Loucy (cell line): Measurements from ENCODE around the gene MYH6.

Experiments used
- EZH2phosphoT487 ChIP-seq: fragments of 200-600 bp; IDR thresholded peaks from 2 replicates; pipeline ENCODE4 v1.6.1; 2018; ENCODE audit warnings: antibody characterized with exemption, mild to moderate bottlenecking, moderate library complexity, borderline replicate concordance
- TF ChIP-seq, protein P1 (sequence below): fragments of 200-600 bp; sonication (generic); conservative IDR thresholded peaks from 2 replicates; pipeline ENCODE4 v1.5.1; 2014; ENCODE audit warnings: mild to moderate bottlenecking, antibody characterized with exemption, low read length

DNA sequence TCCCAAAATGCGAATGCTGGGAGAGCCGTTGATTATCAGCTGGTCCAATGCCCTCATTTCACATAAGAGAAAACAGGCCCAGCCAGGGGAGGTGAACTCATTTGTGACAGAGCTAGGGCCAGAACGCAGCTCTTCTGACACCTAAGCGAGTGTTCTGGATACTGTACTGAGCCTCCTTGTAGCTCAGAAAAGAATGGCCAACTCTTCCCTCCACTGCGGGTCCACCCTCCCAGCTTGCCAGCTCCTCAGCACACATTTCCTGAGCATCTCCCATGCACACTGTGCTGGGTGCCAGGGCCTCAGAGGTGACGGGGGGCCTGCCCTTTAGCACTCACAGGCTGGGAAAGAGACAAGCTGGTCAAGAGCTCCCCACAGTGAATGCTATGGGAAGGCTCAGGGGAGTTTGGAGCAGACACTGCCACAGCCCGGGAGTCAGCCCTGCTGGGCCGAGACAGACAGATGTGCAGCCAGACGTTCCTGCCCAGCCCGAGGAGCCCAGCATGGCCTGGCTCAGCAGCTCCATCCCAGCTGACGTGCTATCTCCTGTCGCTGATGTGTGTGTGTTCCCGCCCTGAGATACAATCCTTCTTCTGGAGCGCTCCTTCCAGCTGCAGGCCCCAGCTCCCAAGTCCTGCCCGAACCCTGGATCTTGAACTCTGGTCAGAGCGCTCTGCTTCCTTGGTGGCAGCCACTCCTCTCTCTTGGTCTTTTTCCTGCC, 27.7 kb downstream of the MYH6 start:
- TF ChIP-seq, protein P1, sequence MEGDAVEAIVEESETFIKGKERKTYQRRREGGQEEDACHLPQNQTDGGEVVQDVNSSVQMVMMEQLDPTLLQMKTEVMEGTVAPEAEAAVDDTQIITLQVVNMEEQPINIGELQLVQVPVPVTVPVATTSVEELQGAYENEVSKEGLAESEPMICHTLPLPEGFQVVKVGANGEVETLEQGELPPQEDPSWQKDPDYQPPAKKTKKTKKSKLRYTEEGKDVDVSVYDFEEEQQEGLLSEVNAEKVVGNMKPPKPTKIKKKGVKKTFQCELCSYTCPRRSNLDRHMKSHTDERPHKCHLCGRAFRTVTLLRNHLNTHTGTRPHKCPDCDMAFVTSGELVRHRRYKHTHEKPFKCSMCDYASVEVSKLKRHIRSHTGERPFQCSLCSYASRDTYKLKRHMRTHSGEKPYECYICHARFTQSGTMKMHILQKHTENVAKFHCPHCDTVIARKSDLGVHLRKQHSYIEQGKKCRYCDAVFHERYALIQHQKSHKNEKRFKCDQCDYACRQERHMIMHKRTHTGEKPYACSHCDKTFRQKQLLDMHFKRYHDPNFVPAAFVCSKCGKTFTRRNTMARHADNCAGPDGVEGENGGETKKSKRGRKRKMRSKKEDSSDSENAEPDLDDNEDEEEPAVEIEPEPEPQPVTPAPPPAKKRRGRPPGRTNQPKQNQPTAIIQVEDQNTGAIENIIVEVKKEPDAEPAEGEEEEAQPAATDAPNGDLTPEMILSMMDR = 0 out of 2 replicates have a peak, but pooled peaks have one; percentile 6
- no peak for TF ChIP-seq EZH2phosphoT487
